Posterior cingulate gyrus (tissue), 11 donors: Measurements from ENCODE around the gene WRAP73.

Experiments
- DNase-seq, 10 donors: peaks; one replicate each; pipeline versions ENCODE4 v3.0.0 to v3.0.0-alpha.2; 2020 to 2021; ENCODE audit warnings: mixed read lengths in 3 of 10
- intact Hi-C: fragments of 100-400 bp; cut with DNase I; formaldehyde crosslinking; loops from one replicate; pipeline ENCODE4 v1.15.1; 2023

WRAP73 gene

GRCh38 chr1:3670823-3671265 is 20.9 kb upstream of the WRAP73 start:
- peak in 5 of 10 donors; percentile 4 to 81 (median 64) for DNase-seq
- intact Hi-C loops = no loop called here

- intact Hi-C loops = no loop called here
- DNase-seq = peak in 5 of 10 donors; percentile 1 to 78 (median 44)
These were observed 20.1 kb upstream of the WRAP73 start for GRCh38 chr1:3669971-3670431.

DNA sequence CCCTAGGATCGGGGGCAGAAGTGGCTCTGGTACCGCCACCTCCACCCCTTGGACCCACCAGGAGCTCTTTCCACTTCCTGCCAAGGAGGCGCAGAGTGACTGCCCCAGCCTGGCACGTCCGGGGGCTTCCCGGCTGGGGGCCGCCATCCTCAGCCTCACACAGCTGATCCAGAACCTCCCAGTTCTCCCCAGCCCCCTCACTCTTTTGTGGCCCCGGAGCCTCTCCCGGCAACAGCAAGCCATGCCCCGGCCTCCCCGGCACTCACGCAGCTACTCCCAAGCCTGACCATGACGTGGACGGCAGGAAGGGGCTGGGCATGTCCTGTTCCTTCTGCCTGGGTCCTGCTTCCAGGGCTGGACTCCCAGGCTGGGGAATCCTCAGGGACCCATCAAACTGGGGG is 19.5 kb upstream of the WRAP73 start:
- peak in 5 of 10 donors; percentile 3 to 72 (median 56) for DNase-seq
- intact Hi-C loops = no loop called here

- intact Hi-C loops = no loop called here
- DNase-seq = peak in 8 of 10 donors; percentile 21 to 90 (median 40)
These were observed 18.8 kb upstream of the WRAP73 start for GRCh38 chr1:3668585-3669300.

GRCh38 chr1:3668148-3668547 is 18.2 kb upstream of the WRAP73 start:
- intact Hi-C loops = no loop called here
- DNase-seq = peak in 4 of 10 donors; percentile 0 to 74 (median 21)

DNA sequence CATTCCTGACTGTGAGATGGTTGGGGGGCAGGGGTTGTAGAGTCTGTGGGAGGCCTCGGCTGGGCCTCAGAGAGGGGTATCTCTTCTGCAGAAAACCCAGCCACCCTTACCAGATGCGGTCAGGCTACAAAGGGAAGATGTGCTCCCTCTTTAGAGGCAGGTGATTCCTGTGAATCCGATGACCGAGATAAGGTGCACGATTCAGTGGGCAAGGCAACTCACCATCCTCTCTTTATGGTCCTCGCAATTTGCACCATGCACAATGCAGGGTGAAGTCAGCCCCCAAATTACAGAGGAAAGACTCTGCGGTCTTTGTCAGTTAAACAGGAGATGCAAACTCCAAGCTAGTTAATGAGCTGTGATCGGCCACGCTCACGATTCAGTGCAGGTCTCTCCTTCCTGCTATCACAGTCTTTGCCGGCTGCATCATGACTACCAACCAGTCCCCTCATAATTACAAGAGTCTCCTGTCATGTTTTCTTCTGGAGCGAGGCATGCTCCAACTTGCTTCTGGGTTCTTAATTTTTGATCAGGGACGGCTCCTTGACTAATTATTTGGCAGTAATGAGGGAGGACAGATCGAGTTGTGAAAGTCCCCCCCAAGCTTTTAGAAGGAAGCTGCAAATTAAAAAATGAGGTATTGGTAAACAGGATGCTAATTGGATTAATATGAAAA is 14.9 kb upstream of the WRAP73 start:
- DNase-seq = peak in 2 of 10 donors; percentile 0 to 31
- intact Hi-C loops = no loop called here

DNA sequence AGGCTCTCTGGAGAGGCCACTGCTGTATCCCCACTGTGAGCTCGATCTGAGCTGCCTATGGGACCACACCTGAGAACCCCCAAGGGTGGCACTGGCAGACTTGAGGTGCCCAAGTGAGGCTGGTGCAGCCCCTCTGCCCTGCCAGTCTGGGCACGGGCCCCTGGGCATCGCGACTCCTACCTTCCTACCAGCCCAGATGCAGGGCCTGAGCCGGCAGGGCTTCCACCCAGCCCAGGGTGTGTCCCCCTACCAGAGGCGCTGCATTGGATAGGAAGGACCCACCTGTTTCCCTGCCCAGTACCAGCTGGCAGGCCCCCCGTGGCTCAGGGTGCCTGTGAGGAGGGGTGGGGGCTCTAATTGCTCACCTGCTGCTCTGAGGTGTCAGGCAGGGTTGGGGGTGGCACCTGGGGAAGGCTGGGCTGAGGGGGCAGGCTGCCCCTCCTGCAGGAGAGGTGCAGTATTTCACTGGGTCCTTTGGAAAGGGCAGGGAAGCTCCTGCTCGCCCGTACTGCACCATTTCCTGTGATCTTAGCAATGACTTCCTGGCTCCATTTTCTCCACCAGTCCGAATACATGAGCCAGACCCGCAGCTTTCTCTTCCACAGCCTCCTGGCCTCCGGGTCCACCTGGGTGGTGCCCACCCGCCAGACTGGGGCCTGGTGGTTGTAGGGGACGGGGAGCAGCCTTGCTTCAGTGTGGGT is 14.2 kb upstream of the WRAP73 start:
- DNase-seq = peak in 4 of 10 donors; percentile 2 to 80 (median 53)
- intact Hi-C loops = no loop called here

DNA sequence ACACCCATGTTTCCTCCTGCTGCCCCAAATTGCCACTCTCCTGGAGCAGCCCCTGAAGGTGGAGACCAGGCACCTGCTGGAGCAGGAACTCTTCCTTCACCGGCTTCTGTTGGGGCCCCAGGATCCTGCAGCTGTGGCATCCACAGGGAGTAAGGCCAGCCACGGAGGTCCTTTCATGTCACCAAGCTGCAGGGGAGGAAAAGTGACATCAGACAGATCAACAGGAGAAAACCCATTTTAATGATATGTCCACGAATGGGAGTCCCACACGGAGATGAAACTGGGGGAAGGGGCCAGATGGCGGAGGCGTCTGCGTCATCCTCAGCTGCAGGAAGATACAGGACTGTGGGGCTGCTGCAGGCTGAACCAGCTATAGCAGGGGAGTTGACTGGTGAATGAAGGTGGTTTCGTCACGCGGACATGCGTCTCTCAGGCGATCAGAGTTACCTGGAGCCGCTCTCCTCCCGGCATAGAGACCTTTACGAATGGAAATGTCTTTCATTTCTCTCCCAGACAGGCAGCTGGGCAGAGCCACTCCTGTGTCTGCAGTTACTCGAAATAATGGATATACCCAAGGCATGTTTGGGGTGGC is 12.3 kb upstream of the WRAP73 start:
- intact Hi-C loops = no loop called here
- peak in 4 of 10 donors; percentile 2 to 62 (median 20) for DNase-seq

GRCh38 chr1:3661631-3662030 is 11.7 kb upstream of the WRAP73 start:
- peak in 3 of 10 donors; percentile 2 to 33 (median 11) for DNase-seq
- intact Hi-C loops = no loop called here

DNA sequence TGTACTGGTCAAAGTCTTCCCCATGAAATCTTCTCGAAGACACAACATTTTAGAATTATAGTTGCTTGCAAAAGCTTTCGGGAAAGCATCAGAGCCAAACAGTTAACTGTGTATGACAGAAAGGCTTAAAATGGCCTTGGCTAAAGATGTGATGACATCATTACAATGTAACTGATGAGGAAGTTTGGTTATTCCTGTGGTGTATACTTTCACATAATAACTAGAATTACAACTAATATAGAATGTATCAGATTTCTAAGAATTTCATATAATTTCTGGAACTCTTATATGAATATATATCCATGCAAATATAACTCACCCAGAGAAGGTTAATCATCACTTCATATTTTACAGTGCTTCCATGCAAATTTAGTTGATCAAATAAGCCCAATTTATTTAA is 10.8 kb upstream of the WRAP73 start:
- no peak for DNase-seq
- intact Hi-C loops = no loop called here

DNA sequence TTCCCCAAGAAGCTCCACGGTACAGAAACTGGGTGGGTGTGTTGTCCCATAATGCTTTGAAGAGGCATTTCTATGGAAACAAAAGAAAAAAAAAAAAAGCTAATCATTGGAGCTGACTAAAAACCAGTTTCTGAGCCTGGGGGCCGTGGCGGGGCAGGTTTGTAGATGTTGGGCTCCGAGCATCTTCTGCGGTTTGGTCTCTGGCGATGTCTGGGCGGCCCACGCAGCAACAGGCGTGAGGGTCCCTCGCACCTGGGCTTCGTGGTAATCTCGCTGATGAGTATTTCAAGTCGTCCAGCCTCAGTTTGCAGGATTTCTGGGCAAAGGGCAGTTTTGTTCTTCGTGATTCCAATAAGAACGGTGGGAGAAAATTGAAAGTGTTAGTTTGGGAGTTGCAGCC is 9.2 kb upstream of the WRAP73 start:
- intact Hi-C loops = no loop called here
- peak in 4 of 10 donors; percentile 12 to 78 (median 61) for DNase-seq

DNA sequence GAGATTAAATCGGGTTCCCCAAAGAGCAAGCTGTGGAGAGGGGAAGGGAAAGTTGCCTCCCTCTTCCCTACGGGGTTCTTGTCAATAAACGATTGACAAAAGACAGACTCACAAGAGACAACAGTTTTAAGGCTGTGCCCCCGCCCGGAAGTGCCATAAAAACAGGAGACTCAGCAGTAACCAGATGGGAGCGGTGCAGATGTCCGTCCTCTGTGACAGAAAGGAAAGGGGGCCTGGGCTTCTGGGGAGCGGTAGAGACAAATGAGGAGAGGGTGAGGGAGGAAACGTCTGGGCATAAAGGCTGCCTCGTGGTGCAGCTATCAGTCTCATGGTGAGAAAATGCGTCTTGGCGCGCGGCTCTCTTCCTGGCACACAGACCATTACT is 8.3 kb upstream of the WRAP73 start:
- intact Hi-C loops = no loop called here
- peak in 3 of 10 donors; percentile 5 to 35 (median 17) for DNase-seq

GRCh38 chr1:3657578-3658230 is 7.8 kb upstream of the WRAP73 start:
- intact Hi-C loops = no loop called here
- DNase-seq = peak in 4 of 10 donors; percentile 14 to 65 (median 58)

- DNase-seq = peak in 3 of 10 donors; percentile 9 to 69 (median 40)
- intact Hi-C loops = no loop called here
These were observed 7.2 kb upstream of the WRAP73 start for GRCh38 chr1:3657096-3657475.

DNA sequence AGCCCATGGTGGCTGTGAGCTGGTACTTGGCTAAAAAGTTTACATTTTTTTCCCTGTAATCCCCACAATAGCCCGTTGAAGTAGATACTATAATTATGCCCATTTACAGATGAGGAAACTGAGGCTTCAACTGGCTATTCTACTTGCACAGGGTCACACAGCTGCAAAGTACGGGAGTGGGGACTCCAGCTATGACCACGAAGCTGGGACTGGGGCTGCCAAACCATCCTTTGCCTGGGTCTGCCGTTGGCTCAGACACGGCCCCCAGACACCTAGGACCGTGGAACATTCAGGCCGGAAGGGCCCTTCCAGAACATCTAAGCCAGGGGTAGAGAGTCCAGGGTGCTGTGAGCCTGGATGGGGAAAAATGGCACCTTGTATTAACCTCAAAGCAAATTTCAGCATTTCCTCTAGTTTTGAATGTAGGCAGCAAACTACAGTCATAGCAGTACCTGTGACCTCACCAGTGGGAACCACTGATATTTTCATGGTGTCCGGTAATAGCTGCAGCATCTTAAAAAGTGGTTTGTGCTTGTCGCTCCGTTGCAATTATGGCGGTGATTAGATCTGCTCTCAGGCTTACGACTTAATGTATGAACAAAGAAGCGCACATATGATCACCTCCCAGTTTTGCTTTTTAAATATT is 6.7 kb upstream of the WRAP73 start:
- intact Hi-C loops = no loop called here
- DNase-seq = peak in 3 of 10 donors; percentile 7 to 57 (median 33)

DNA sequence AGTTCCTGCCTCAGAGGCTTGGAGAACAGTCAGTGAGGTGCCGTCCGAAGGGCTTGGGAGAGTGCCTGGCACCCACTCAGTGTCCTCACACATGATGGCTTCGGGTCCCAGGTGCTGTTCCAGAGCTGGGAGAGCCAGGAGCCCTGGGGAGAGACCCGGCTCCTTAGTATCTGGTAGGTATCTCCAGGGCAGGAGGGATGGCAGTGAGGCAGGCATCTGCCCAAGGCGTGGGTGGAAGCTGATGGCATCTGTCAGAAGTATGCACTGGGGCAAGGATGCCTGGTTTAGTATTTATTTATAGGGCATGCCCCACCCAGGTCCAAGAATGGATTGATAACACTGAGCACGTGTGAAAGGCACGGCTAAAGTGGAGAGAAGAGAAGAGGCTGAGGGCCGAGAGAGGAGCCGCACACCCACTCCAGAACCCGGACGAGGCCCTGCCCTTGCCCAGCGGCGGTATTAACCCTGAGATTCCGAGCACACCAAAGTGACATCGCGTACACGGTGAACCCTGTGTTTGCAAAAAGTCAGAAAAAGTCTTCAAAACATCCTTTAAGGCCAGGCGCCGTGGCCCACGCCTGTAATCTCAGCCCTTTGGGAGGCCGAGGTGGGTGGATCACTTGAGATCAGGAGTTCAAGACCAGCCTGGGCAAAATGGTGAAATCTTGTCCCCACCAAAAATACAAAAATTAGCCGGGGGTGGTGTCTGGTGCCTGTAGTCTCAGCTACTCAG is 4.8 kb upstream of the WRAP73 start:
- intact Hi-C loops = no loop called here
- DNase-seq = peak in 4 of 10 donors; percentile 14 to 55 (median 45)

GRCh38 chr1:3653286-3653618 is 3.3 kb upstream of the WRAP73 start:
- peak in 2 of 10 donors; percentile 54 to 70 for DNase-seq
- intact Hi-C loops = no loop called here

- peak in 4 of 10 donors; percentile 24 to 80 (median 68) for DNase-seq
- intact Hi-C loops = no loop called here
These were observed 2.8 kb upstream of the WRAP73 start for GRCh38 chr1:3652548-3653285.
